ENCODE measurements around the gene VGLL4.

VGLL4 gene

GRCh38 chr3:11558918-11559815 lies 84.5 kb downstream of the VGLL4 start:
- TF ChIP-seq TCF12 (IDR thresholded peaks at IDR 0.05; ENCODE audit: low read depth) (no peak), REST (IDR thresholded peaks at IDR 0.05; ENCODE audit: low read depth) (no peak), MAX (IDR thresholded peaks at IDR 0.05) (no peak)

GRCh38 chr3:11558411-11558903 lies 85.3 kb downstream of the VGLL4 start:
- TF ChIP-seq CEBPB (IDR thresholded peaks at IDR 0.05) (no peak), RAD21 (IDR thresholded peaks at IDR 0.05; ENCODE audit: low read depth) (no peak), REST (IDR thresholded peaks at IDR 0.05; ENCODE audit: low read depth) (no peak), CREB1 (IDR thresholded peaks at IDR 0.05; ENCODE audit: low read depth) (no peak), NFIC (IDR thresholded peaks at IDR 0.05) (no peak), EP300 (IDR thresholded peaks at IDR 0.05; ENCODE audit: borderline replicate concordance) (no peak), MAX (IDR thresholded peaks at IDR 0.05) (no peak), TAF1 (IDR thresholded peaks at IDR 0.05; ENCODE audit: low read depth) (no peak), EGR1 (IDR thresholded peaks at IDR 0.05) (no peak), FOXM1 (IDR thresholded peaks at IDR 0.05; ENCODE audit: borderline replicate concordance, low read depth) (no peak), USF1 (IDR thresholded peaks at IDR 0.05) (no peak), TCF12 (IDR thresholded peaks at IDR 0.05; ENCODE audit: low read depth) (no peak), TEAD4 (IDR thresholded peaks at IDR 0.05) (no peak), ZBTB7A (IDR thresholded peaks at IDR 0.05; ENCODE audit: low read depth) (no peak), YY1 (IDR thresholded peaks at IDR 0.05; ENCODE audit: low read depth) (no peak)

- no peak for TF ChIP-seq EGR1 (IDR thresholded peaks at IDR 0.05)
- no peak for TF ChIP-seq USF1 (IDR thresholded peaks at IDR 0.05)
- TF ChIP-seq FOXM1 (IDR thresholded peaks at IDR 0.05; ENCODE audit: borderline replicate concordance, low read depth) = no peak
- no peak for TF ChIP-seq EP300 (IDR thresholded peaks at IDR 0.05; ENCODE audit: borderline replicate concordance)
- no peak for TF ChIP-seq RAD21 (IDR thresholded peaks at IDR 0.05; ENCODE audit: low read depth)
- no peak for TF ChIP-seq NFIC (IDR thresholded peaks at IDR 0.05)
- TF ChIP-seq REST (IDR thresholded peaks at IDR 0.05; ENCODE audit: low read depth) = no peak
- TF ChIP-seq TAF1 (IDR thresholded peaks at IDR 0.05; ENCODE audit: low read depth) = no peak
- no peak for TF ChIP-seq TCF12 (IDR thresholded peaks at IDR 0.05; ENCODE audit: low read depth)
- no peak for TF ChIP-seq ZBTB7A (IDR thresholded peaks at IDR 0.05; ENCODE audit: low read depth)
Observed at GRCh38 chr3:11558002-11558401, 85.7 kb downstream of the VGLL4 start.

- no peak for TF ChIP-seq REST (IDR thresholded peaks at IDR 0.05; ENCODE audit: low read depth)
- no peak for TF ChIP-seq CEBPB (IDR thresholded peaks at IDR 0.05)
- no peak for TF ChIP-seq EGR1 (IDR thresholded peaks at IDR 0.05)
- no peak for TF ChIP-seq EP300 (IDR thresholded peaks at IDR 0.05; ENCODE audit: borderline replicate concordance)
Observed at GRCh38 chr3:11556851-11557644, 86.7 kb downstream of the VGLL4 start.

All from Ishikawa (cell line).